NK-92 (cell line): Measurements from ENCODE around the gene BANF2.
A peak's percentile ranks its signal among the peaks of the same experiment; 100 is the strongest.
"Not testable (repeated sequence)": the region's sequence is repeated elsewhere in the genome, so short reads cannot be mapped to it uniquely, and the experiment has no call there.

ENCODE experiments used
- DNase-seq: peaks from one replicate; lab custom pipeline; 2025; ENCODE audit not compliant: unreplicated experiment; lab: John Stamatoyannopoulos, UW

Gene BANF2

GRCh38 chr20:17682103-17682888 is 17.5 kb upstream of the BANF2 start, which contains the start of gene RRBP1:
Gene RRBP1 (minus strand): TSS chr20:17682242. CDS start chr20:17660507, 21,735 bp downstream.
- DNase-seq = peak; percentile 82

- no peak for DNase-seq
Observed at GRCh38 chr20:17682889-17683198, 16.9 kb upstream of the BANF2 start.

- no peak for DNase-seq
Observed at GRCh38 chr20:17683218-17684076, 16.3 kb upstream of the BANF2 start.

GRCh38 chr20:17684077-17684888 is 15.5 kb upstream of the BANF2 start:
- DNase-seq = no peak

- no peak for DNase-seq
Observed at GRCh38 chr20:17685168-17685567, 14.6 kb upstream of the BANF2 start.

- DNase-seq = no peak
Observed at GRCh38 chr20:17687800-17688199, 12.0 kb upstream of the BANF2 start.

- DNase-seq = no peak
Observed at GRCh38 chr20:17688965-17689364, 10.8 kb upstream of the BANF2 start.

GRCh38 chr20:17690144-17690543 is 9.6 kb upstream of the BANF2 start:
- no peak for DNase-seq

GRCh38 chr20:17691758-17692157 is 8.0 kb upstream of the BANF2 start:
- no peak for DNase-seq

GRCh38 chr20:17693444-17694001 is 6.2 kb upstream of the BANF2 start:
- DNase-seq = no peak

GRCh38 chr20:17694767-17695166 is 5.0 kb upstream of the BANF2 start:
- no peak for DNase-seq

GRCh38 chr20:17696287-17696686 is 3.5 kb upstream of the BANF2 start:
- no peak for DNase-seq

- DNase-seq = no peak
Observed at GRCh38 chr20:17697171-17697570, 2.6 kb upstream of the BANF2 start.

GRCh38 chr20:17698384-17698783 is 1.4 kb upstream of the BANF2 start:
- no peak for DNase-seq

GRCh38 chr20:17700637-17701036 is 871 bp downstream of the BANF2 start:
- no peak for DNase-seq

- DNase-seq = no peak
Observed at GRCh38 chr20:17701826-17702225, 2.1 kb downstream of the BANF2 start.

GRCh38 chr20:17704589-17705317 is 5.0 kb downstream of the BANF2 start:
- no peak for DNase-seq

GRCh38 chr20:17705916-17706315 is 6.2 kb downstream of the BANF2 start:
- DNase-seq = no peak

- DNase-seq = no peak
Observed at GRCh38 chr20:17706632-17707031, 6.9 kb downstream of the BANF2 start.

- DNase-seq = not testable (repeated sequence)
Observed at GRCh38 chr20:17707951-17708350, 8.2 kb downstream of the BANF2 start.
